GM23248 (cell line): Measurements from ENCODE around the gene MTURN. TPM values are rescaled to one million over a fixed set of nuclear protein-coding genes. Genes with fewer than 3 reads are reported as not detected.

Experiments
- DNase-seq: peaks from one replicate; pipeline ENCODE4 v3.0.0-alpha.2; 2015
- H2AFZ ChIP-seq: fragments of 200-600 bp; sonication (generic); 2 replicates; pipeline ENCODE4 v1.6.1; 2016; ENCODE audit warnings: antibody characterized with exemption
- H3F3A ChIP-seq: fragments of 200-600 bp; sonication (generic); 2 replicates; pipeline ENCODE4 v1.6.1; 2016; ENCODE audit warnings: mild to moderate bottlenecking, antibody characterized with exemption, mixed run types; ENCODE audit not compliant: insufficient read depth
- H3K27ac ChIP-seq: fragments of 200-600 bp; sonication (generic); 2 replicates; pipeline ENCODE4 v1.5.1; 2016; ENCODE audit warnings: mild to moderate bottlenecking
- H3K27me3 ChIP-seq: fragments of 200-600 bp; sonication (generic); replicated peaks from 2 replicates; pipeline ENCODE4 v1.6.1; 2016; ENCODE audit warnings: mild to moderate bottlenecking; ENCODE audit not compliant: insufficient read depth
- H3K36me3 ChIP-seq: fragments of 200-600 bp; sonication (generic); 2 replicates; pipeline ENCODE4 v1.6.1; 2016; ENCODE audit warnings: low read depth, mild to moderate bottlenecking
- H3K4me1 ChIP-seq: fragments of 200-600 bp; sonication (generic); 2 replicates; pipeline ENCODE4 v1.6.1; 2016; ENCODE audit warnings: mild to moderate bottlenecking; ENCODE audit not compliant: insufficient read depth
- H3K4me2 ChIP-seq: fragments of 200-600 bp; sonication (generic); one replicate; pipeline ENCODE4 v1.6.1; 2016; ENCODE audit warnings: mild to moderate bottlenecking; ENCODE audit not compliant: unreplicated experiment
- H3K4me3 ChIP-seq: fragments of 200-600 bp; sonication (generic); 2 replicates; pipeline ENCODE4 v1.5.1; 2016; ENCODE audit warnings: mild to moderate bottlenecking
- H3K79me2 ChIP-seq: fragments of 200-600 bp; sonication (generic); 2 replicates; pipeline ENCODE4 v1.6.1; 2016; ENCODE audit warnings: mild to moderate bottlenecking; ENCODE audit not compliant: insufficient read depth
- H3K9ac ChIP-seq: fragments of 200-600 bp; sonication (generic); 2 replicates; pipeline ENCODE4 v1.6.1; 2016; ENCODE audit warnings: mild to moderate bottlenecking
- H3K9me2 ChIP-seq: fragments of 200-600 bp; sonication (generic); 2 replicates; pipeline ENCODE4 v1.6.1; 2016; ENCODE audit warnings: mixed run types, mild to moderate bottlenecking, moderate library complexity; ENCODE audit not compliant: insufficient read depth
- H3K9me3 ChIP-seq: fragments of 200-600 bp; sonication (generic); one replicate; pipeline ENCODE4 v1.6.1; 2017; ENCODE audit warnings: low read depth
- H4K20me1 ChIP-seq: fragments of 200-600 bp; sonication (generic); 2 replicates; pipeline ENCODE4 v1.6.0; 2016; ENCODE audit not compliant: insufficient read depth
- EZH2 ChIP-seq: fragments of 200-600 bp; sonication (generic); IDR thresholded peaks from 2 replicates; pipeline ENCODE4 v1.6.1; 2018; ENCODE audit warnings: antibody characterized with exemption, mild to moderate bottlenecking; ENCODE audit not compliant: insufficient read depth, poor library complexity, severe bottlenecking
- EZH2phosphoT487 ChIP-seq: fragments of 200-600 bp; sonication (generic); IDR thresholded peaks from 2 replicates; pipeline ENCODE4 v1.6.1; 2018; ENCODE audit warnings: antibody characterized with exemption, moderate library complexity, mild to moderate bottlenecking, low read depth; ENCODE audit not compliant: insufficient read depth
- WGBS, 2 experiments: methylation state at CpG; one replicate each; pipeline ENCODE4 v1.1.6; 2015 to 2017; ENCODE audit warnings: low lambda C conversion rate in 2 of 2, low coverage in 1 of 2; ENCODE audit errors: missing lambda C conversion rate in 2 of 2; 5-methylcytosine and 5-hydroxymethylcytosine counted together
- in situ Hi-C: fragments of 300-500 bp; cut with MboI; formaldehyde crosslinking; loops from 2 replicates; pipeline ENCODE4 v1.15.0; 2020
- polyA plus RNA-seq: library from polyadenylated mRNA; unstranded; fragments of >200 nt; fragmentation: Nextera tagmentation; extraction: Ambion mirVana; gene quantifications from 2 replicates; pipeline ENCODE4 v1.2.1, GENCODE V29; 2016
- total RNA-seq: library from RNA; depleted of rRNA; stranded (reverse); fragments of >200 nt; shearing (Covaris generic); gene quantifications from 2 replicates; pipeline ENCODE4 v1.2.3, GENCODE V29; 2014

MTURN gene
- total and polyA plus RNA-seq, 2 experiments from 2014 or later: 15.9 to 22.5 TPM

DNA sequence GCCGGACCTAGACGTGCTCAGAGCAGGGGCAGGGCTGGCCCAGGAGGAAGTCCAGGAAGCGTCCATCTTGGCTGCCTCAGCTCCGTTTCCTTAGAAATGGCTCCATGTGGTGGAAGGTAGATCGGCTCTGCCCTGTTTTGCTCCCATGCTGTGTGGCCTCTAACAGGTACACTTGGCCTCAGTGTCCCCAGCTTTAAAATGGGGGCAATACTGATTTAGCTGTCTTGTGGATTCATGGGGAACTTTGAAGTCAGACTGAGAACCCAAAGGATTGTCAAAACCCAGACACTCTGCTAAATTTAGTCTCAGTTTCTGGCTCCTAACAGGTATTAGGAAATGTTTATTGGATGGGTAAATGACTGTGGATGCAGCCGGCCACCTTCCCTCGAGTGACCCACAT lies 15.9 kb downstream of the MTURN start:
- H3K9ac ChIP-seq: no peak overlapping the region
- WGBS, 2 experiments: 84 to 85% methylated on average over 7 of the region's 7 CpGs

DNA sequence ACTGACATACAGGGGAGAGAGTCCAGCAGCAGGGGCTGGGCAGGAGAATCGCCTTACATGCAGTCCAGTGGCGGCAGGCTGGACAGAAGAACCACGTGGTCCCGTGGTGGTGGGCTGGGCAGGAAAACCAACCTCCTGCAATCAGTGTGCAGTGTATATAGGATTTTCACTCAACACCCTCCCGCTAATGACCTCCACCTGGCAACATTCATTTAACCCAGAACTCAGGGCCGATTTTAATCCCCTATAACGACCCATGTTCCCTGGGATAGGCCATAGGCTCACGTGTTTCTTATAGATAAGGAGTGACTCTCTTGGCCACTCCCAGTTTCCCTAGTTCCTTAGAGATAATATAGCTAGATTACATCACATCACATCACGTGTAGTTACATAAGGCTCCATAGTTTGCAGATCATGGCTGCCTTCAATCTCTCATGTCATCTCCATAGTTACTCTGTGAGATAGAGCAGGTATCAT lies 19.4 kb downstream of the MTURN start:
- Histone ChIP-seq H3K4me3 (no peak overlapping the region), H3K27me3 (no peaks in the 10 kb centered on the region), H3K79me2 (0 out of 2 replicates have a peak, but pooled peaks cover 3% of the 10 kb centered on the region), H3K4me2 (no peak overlapping the region), H3K9me3 (no peaks in the 10 kb centered on the region), H3K9me2 (no peaks in the 10 kb centered on the region), H3K9ac (no peak overlapping the region), H3K27ac (no peak overlapping the region), H3K4me1 (no peaks in the 10 kb centered on the region), H3F3A (no peaks in the 10 kb centered on the region), H3K36me3 (no peaks in the 10 kb centered on the region; the same call in 1 of the 2 replicates), H2AFZ (no peak overlapping the region), H4K20me1 (no peaks in the 10 kb centered on the region)
- no peak for DNase-seq
- WGBS, 2 experiments: 76 to 77% methylated on average over 9 of the region's 9 CpGs
- TF ChIP-seq EZH2phosphoT487 (no peak), EZH2 (no peak)
- in situ Hi-C loops: loop anchor here (25.0 kb wide), 1 partner anchor 258 kb away; no protein-coding TSS in a partner anchor

More for the DNA sequence above, 15.9 kb downstream of the MTURN start:
- H3F3A ChIP-seq: no peaks in the 10 kb centered on the region
- no peaks in the 10 kb centered on the region for H3K9me3 ChIP-seq
- H2AFZ ChIP-seq: no peak overlapping the region
- no peak for TF ChIP-seq EZH2phosphoT487
- no peak for TF ChIP-seq EZH2
- H3K27ac ChIP-seq: no peak overlapping the region
- H3K27me3 ChIP-seq: no peaks in the 10 kb centered on the region
- H3K79me2 ChIP-seq: peaks cover 27% of the 10 kb centered on the region; the same call in 1 of the 2 replicates
- H3K4me2 ChIP-seq: no peak overlapping the region
- no peak overlapping the region for H3K4me3 ChIP-seq
- H3K36me3 ChIP-seq: no peaks in the 10 kb centered on the region; the same call in 1 of the 2 replicates
- no peaks in the 10 kb centered on the region for H3K9me2 ChIP-seq
- no peak for DNase-seq
- H3K4me1 ChIP-seq: no peaks in the 10 kb centered on the region
- no peaks in the 10 kb centered on the region for H4K20me1 ChIP-seq
- in situ Hi-C loops: loop anchor here (25.0 kb wide), 1 partner anchor 262 kb away; no protein-coding TSS in a partner anchor

DNA sequence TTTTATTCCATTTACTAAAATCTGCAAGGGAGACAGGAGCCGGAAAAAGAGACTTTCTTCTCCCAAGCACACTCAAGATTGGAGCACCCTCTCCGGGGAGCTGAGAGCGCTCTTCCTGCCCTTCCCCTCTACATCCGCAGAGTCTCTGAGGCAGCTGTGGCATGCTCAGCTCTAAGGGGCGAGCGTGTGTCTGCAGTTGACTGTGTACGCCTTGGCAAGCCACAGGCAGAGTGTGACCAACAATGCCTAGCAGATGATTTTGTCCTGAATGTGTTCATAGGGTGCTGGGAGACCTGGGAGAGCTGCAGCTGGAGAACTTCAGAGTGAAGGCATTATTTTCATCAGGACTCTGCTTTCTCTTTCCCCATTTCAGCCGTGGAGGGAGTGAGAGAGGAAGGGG lies 20.7 kb downstream of the MTURN start:
- in situ Hi-C loops: loop anchor here (25.0 kb wide), 1 partner anchor 257 kb away; no protein-coding TSS in a partner anchor
- Histone ChIP-seq H3K27ac (no peak overlapping the region), H3K27me3 (no peaks in the 10 kb centered on the region), H3K4me1 (no peaks in the 10 kb centered on the region), H3F3A (no peaks in the 10 kb centered on the region), H3K4me2 (no peak overlapping the region), H3K9me3 (no peaks in the 10 kb centered on the region), H3K79me2 (0 out of 2 replicates have a peak, but pooled peaks cover 3% of the 10 kb centered on the region), H2AFZ (no peak overlapping the region), H4K20me1 (no peaks in the 10 kb centered on the region), H3K36me3 (no peaks in the 10 kb centered on the region; the same call in 1 of the 2 replicates), H3K4me3 (no peak overlapping the region), H3K9me2 (no peaks in the 10 kb centered on the region), H3K9ac (no peak overlapping the region)
- no peak for DNase-seq
- TF ChIP-seq EZH2: no peak
- no peak for TF ChIP-seq EZH2phosphoT487
- WGBS, 2 experiments: 92 to 95% methylated on average over 8 of the region's 8 CpGs

DNA sequence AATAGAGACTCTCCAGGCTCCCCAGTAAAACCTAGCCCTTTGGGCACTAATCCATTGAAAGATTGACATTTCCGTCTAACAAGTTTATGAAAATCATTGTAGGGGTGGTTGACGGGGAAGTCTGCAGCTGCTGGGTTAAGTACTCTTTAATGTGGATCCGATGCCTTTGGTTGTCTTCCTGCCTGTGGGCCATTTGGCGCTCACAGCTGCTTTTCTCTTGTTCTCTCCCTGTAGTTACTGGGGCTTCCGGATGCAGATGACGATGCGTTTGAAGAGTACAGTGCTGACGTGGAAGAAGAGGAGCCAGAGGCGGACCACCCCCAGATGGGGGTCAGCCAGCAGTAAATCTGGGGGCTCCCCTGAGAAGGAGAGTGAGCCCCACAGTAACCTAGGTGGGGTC lies 22.4 kb downstream of the MTURN start:
- Histone ChIP-seq H3K4me3 (no peak overlapping the region), H3K9ac (no peak overlapping the region), H3K4me1 (peaks cover 3% of the 10 kb centered on the region; the same call in 1 of the 2 replicates), H3F3A (no peaks in the 10 kb centered on the region), H4K20me1 (no peaks in the 10 kb centered on the region), H3K36me3 (no peaks in the 10 kb centered on the region; the same call in 1 of the 2 replicates), H3K9me2 (no peaks in the 10 kb centered on the region), H3K79me2 (no peaks in the 10 kb centered on the region), H3K9me3 (no peaks in the 10 kb centered on the region), H3K27me3 (no peaks in the 10 kb centered on the region), H3K4me2 (no peak overlapping the region), H2AFZ (no peak overlapping the region), H3K27ac (no peak overlapping the region)
- DNase-seq: no peak
- WGBS, 2 experiments: 92 to 93% methylated on average over 9 of the region's 9 CpGs
- in situ Hi-C loops: loop anchor here (25.0 kb wide), 1 partner anchor 255 kb away; no protein-coding TSS in a partner anchor
- no peak for TF ChIP-seq EZH2phosphoT487
- TF ChIP-seq EZH2: no peak
